B cell (primary cell): ENCODE data around the gene GPC5.

Experiments used
- EZH2 ChIP-seq: IDR thresholded peaks from 2 replicates; pipeline ENCODE4 v1.6.1; 2012; ENCODE audit warnings: borderline replicate concordance, low read depth, mild to moderate bottlenecking, moderate library complexity, low read length; ENCODE audit not compliant: insufficient read depth, poor library complexity, severe bottlenecking
- TF ChIP-seq, protein P1 (sequence below): fragments of 200-600 bp; IDR thresholded peaks from one replicate; pipeline ENCODE4 v1.8.0; 2022; ENCODE audit warnings: antibody characterized with exemption, mild to moderate bottlenecking

DNA sequence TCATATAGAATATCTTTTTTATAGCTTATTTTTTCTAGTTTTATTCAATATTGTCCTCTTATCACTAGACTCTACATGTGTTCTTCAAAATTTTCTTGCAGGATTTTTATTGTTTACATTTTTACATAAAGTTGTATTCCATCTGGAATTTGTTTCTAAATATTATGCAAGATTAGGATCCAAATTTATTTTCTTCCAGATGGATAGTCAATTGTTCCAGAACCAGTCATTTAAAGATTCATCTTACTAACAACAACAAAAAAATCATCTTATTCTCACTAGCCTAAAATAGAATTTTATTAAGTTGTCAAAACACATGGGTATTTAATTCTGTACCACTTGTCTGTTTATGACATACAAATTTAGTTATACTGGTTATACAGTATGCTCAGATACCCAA is 1437.8 kb downstream of the GPC5 start:
- TF ChIP-seq EZH2, result no peak
- TF ChIP-seq, protein P1, sequence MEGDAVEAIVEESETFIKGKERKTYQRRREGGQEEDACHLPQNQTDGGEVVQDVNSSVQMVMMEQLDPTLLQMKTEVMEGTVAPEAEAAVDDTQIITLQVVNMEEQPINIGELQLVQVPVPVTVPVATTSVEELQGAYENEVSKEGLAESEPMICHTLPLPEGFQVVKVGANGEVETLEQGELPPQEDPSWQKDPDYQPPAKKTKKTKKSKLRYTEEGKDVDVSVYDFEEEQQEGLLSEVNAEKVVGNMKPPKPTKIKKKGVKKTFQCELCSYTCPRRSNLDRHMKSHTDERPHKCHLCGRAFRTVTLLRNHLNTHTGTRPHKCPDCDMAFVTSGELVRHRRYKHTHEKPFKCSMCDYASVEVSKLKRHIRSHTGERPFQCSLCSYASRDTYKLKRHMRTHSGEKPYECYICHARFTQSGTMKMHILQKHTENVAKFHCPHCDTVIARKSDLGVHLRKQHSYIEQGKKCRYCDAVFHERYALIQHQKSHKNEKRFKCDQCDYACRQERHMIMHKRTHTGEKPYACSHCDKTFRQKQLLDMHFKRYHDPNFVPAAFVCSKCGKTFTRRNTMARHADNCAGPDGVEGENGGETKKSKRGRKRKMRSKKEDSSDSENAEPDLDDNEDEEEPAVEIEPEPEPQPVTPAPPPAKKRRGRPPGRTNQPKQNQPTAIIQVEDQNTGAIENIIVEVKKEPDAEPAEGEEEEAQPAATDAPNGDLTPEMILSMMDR, result no peak
